ENCODE data around the gene ADTRP. TPM values are rescaled to one million over a fixed set of nuclear protein-coding genes. Genes with fewer than 3 reads are reported as not detected.

The ADTRP gene, protein sequence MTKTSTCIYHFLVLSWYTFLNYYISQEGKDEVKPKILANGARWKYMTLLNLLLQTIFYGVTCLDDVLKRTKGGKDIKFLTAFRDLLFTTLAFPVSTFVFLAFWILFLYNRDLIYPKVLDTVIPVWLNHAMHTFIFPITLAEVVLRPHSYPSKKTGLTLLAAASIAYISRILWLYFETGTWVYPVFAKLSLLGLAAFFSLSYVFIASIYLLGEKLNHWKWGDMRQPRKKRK
- total RNA-seq: 0.09 and 0.11 TPM in 2 replicates

DNA sequence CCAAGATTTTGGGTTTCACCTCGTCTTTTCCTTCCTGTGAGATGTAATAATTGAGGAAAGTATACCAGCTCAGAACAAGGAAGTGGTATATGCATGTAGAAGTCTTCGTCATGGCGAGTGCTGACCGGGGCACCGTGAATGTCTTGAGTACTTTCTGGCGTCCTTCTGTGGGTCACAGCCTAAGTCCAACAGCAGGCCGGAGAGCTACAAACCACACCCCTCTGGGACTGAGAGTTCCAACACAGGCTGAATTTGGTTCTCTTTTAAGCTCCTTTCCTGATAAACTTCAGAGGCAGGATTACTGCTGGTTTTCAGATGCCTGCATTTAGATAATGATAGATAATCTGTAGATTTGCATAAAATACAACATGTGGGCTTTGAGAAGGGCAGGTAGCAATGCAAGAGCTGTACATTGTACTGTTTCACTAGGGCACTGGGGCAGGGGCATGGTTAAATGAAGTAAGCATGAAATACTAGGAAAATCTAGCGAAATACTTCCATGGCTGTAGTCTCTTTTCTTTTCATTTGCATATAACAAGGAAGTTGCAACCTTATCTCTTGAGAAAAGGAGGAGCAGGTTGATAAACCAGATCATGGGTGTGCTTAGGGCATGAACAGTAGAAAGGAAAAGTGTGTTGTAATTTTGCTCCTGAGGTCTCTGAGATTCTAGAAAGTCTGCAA is at the start of gene ADTRP:
TSS of gene ADTRP (minus strand) at position 156 of the 681 bp plus-strand sequence. CDS start at position 112, 44 bp downstream.

Other genes with a start within 250 kb of the ADTRP start
- gene TMEM170B, start 241.1 kb downstream of the ADTRP start, total RNA-seq: 1.6 and 1.7 TPM in 2 replicates
- gene HIVEP1, start 233.5 kb upstream of the ADTRP start, total RNA-seq: 4.9 and 8.5 TPM in 2 replicates

Data from dermis lymphatic vessel endothelial cell (primary cell).